Suprapubic skin (tissue), 3 donors: Measurements from ENCODE around the gene RXFP2.

Experiments used
- CTCF ChIP-seq, 2 donors: fragments of 200-600 bp in 1 of 2; fragments of 450-650 bp in 1 of 2; sonication (generic) in 1 of 2; IDR thresholded peaks; one replicate each; pipeline ENCODE4 v1.5.1; 2016 to 2019; ENCODE audit warnings: antibody characterized with exemption in 2 of 2, mild to moderate bottlenecking in 1 of 2, moderate library complexity in 1 of 2
- POLR2A ChIP-seq, 2 donors: fragments of 450-650 bp; IDR thresholded peaks; one replicate each; pipeline ENCODE4 v1.6.1; 2017; ENCODE audit warnings: antibody characterized with exemption in 2 of 2, mild to moderate bottlenecking in 2 of 2, moderate library complexity in 2 of 2

- TF ChIP-seq POLR2A (IDR thresholded peaks at IDR 0.05) (no peak), CTCF (IDR thresholded peaks at IDR 0.05) (no peak)
These were observed 41.7 kb downstream of the RXFP2 start for GRCh38 chr13:31781064-31781463.
